Neutrophil (primary cell): ENCODE results near the gene CD55.
A peak's percentile ranks its signal among the peaks of the same experiment; 100 is the strongest.

Experiments
- H3K27ac ChIP-seq: fragments of 200-600 bp; sonication (generic); 2 replicates; pipeline ENCODE4 v1.5.1; 2016; ENCODE audit warnings: mild to moderate bottlenecking, moderate library complexity
- H3K27me3 ChIP-seq: fragments of 200-600 bp; sonication (generic); 2 replicates; pipeline ENCODE4 v1.6.0; 2016; ENCODE audit warnings: mild to moderate bottlenecking
- H3K36me3 ChIP-seq: fragments of 200-600 bp; sonication (generic); 2 replicates; pipeline ENCODE4 v1.5.1; 2017
- H3K4me1 ChIP-seq, 2 experiments: fragments of 200-600 bp in 1 of 2; sonication (generic) in 1 of 2; 1 replicate in 1 of 2; 2 replicates in 1 of 2; pipeline versions ENCODE4 v1.5.1 to v1.6.1; 2013 to 2016; ENCODE audit warnings: low read depth in 1 of 2, low read length in 1 of 2, mild to moderate bottlenecking in 1 of 2, moderate library complexity in 1 of 2; ENCODE audit not compliant: control insufficient read depth in 1 of 2, insufficient read depth in 1 of 2
- H3K4me3 ChIP-seq, 2 experiments: fragments of 200-600 bp in 1 of 2; sonication (generic) in 1 of 2; 1 replicate in 1 of 2; 2 replicates in 1 of 2; pipeline ENCODE4 v1.5.1; 2013 to 2016; ENCODE audit warnings: low read depth in 1 of 2, low read length in 1 of 2, mild to moderate bottlenecking in 1 of 2, moderate library complexity in 1 of 2
- H3K9me3 ChIP-seq: fragments of 200-600 bp; sonication (generic); 2 replicates; pipeline ENCODE4 v1.5.1; 2016
- TF ChIP-seq, protein P1 (sequence below): fragments of 200-600 bp; sonication (generic); IDR thresholded peaks from 2 replicates; pipeline ENCODE4 v1.5.1; 2016; ENCODE audit warnings: antibody characterized with exemption

Gene CD55

GRCh38 chr1:207306023-207306422 is 15.5 kb upstream of the CD55 start:
- no peaks in the 10 kb centered on the region for H3K36me3 ChIP-seq
- H3K27me3 ChIP-seq: no peaks in the 10 kb centered on the region
- TF ChIP-seq, protein P1, sequence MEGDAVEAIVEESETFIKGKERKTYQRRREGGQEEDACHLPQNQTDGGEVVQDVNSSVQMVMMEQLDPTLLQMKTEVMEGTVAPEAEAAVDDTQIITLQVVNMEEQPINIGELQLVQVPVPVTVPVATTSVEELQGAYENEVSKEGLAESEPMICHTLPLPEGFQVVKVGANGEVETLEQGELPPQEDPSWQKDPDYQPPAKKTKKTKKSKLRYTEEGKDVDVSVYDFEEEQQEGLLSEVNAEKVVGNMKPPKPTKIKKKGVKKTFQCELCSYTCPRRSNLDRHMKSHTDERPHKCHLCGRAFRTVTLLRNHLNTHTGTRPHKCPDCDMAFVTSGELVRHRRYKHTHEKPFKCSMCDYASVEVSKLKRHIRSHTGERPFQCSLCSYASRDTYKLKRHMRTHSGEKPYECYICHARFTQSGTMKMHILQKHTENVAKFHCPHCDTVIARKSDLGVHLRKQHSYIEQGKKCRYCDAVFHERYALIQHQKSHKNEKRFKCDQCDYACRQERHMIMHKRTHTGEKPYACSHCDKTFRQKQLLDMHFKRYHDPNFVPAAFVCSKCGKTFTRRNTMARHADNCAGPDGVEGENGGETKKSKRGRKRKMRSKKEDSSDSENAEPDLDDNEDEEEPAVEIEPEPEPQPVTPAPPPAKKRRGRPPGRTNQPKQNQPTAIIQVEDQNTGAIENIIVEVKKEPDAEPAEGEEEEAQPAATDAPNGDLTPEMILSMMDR: no peak
- H3K27ac ChIP-seq: no peak overlapping the region
- H3K4me1 ChIP-seq: peaks cover 25 to 27% of the 10 kb centered on the region in 2 experiments
- H3K9me3 ChIP-seq: no peaks in the 10 kb centered on the region
- no peak overlapping the region for H3K4me3 ChIP-seq

GRCh38 chr1:207306603-207307002 is 14.9 kb upstream of the CD55 start:
- H3K4me1 ChIP-seq: peaks cover 25 to 27% of the 10 kb centered on the region in 2 experiments
- TF ChIP-seq, protein P1: no peak
- H3K9me3 ChIP-seq: no peaks in the 10 kb centered on the region
- H3K27ac ChIP-seq: no peak overlapping the region
- H3K36me3 ChIP-seq: no peaks in the 10 kb centered on the region
- H3K27me3 ChIP-seq: no peaks in the 10 kb centered on the region
- H3K4me3 ChIP-seq: no peak overlapping the region

- TF ChIP-seq, protein P1: no peak
- no peaks in the 10 kb centered on the region for H3K36me3 ChIP-seq
- H3K27me3 ChIP-seq: no peaks in the 10 kb centered on the region
- H3K9me3 ChIP-seq: no peaks in the 10 kb centered on the region
- peak overlapping the region; percentile 86 for H3K27ac ChIP-seq
- H3K4me3 ChIP-seq: no peak overlapping the region
- H3K4me1 ChIP-seq: peaks cover 32 to 34% of the 10 kb centered on the region in 2 experiments
Observed at GRCh38 chr1:207308451-207309190, 12.9 kb upstream of the CD55 start.

- Histone ChIP-seq H3K27me3 (no peaks in the 10 kb centered on the region), H3K9me3 (no peaks in the 10 kb centered on the region), H3K27ac (peak overlapping the region; percentile 86), H3K4me1 (peaks cover 33 to 36% of the 10 kb centered on the region in 2 experiments), H3K4me3 (peak overlapping the region in 1 of 2 experiments; percentile 15), H3K36me3 (no peaks in the 10 kb centered on the region)
- TF ChIP-seq, protein P1: no peak
Observed at GRCh38 chr1:207309745-207310273, 11.7 kb upstream of the CD55 start.

DNA sequence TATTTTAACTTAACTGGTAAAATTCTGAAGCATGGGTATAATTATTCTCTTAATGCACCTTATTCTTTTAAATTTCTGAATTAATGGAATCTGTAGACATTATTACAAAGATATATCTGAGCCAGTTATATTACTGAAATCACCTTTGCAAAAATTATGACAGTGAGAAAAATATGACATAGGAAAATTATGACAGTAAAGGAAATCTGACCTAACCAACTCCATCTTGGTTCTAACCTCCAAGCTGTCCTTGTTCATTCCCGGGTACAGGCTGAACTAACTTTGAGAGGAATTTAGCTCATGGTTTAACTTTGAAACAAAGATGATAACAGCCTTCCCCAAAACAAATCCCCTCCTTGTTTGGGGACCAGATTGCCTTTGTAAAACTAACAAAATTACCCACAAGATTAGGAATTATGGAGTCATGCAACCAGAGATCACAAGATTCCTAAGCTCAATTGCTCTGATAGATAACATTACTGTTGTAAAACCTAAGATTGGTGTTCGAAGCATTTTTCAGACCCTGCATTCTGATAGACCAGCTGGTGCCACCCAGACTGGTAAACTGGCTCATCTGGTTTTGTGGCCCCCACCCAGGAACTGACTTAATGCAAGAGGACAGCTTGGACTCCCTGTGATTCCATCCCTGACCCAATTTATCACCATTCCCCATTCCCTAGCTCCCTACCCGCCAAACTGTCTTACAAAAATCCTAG is 9.4 kb upstream of the CD55 start:
- no peaks in the 10 kb centered on the region for H3K36me3 ChIP-seq
- H3K27me3 ChIP-seq: no peaks in the 10 kb centered on the region
- H3K4me3 ChIP-seq: no peak overlapping the region
- no peaks in the 10 kb centered on the region for H3K9me3 ChIP-seq
- TF ChIP-seq, protein P1: no peak
- H3K27ac ChIP-seq: no peak overlapping the region
- H3K4me1 ChIP-seq: peaks cover 55 to 56% of the 10 kb centered on the region in 2 experiments
